A549 (cell line): ENCODE results near the gene ECEL1. TPM values are rescaled to one million over a fixed set of nuclear protein-coding genes. Genes with fewer than 3 reads are reported as not detected.

Experiments
- ATAC-seq, 2 experiments: fragments of 200-7000 bp in 1 of 2; fragments of >200 bp in 1 of 2; cut with Nextera tagmentation in 1 of 2; cut with Tn5 transposase in 1 of 2; 3 replicates each; pipeline versions ENCODE4 v1.8.0 to v1.9.1; 2018 to 2020; ENCODE audit warnings: mild to moderate bottlenecking in 1 of 2, moderate library complexity in 1 of 2
- CTCF ChIA-PET: fragments of 300-600 bp; sonication (Branson Sonifier 250); formaldehyde crosslinking; extraction: SDS; loops from one replicate; lab custom pipeline; 2021; ENCODE audit warnings: antibody characterized with exemption, inconsistent platforms; lab: Yijun Ruan, JAX
- POLR2A ChIA-PET: fragments of 350-600 bp; formaldehyde crosslinking; extraction: SDS; loops from one replicate; lab custom pipeline; 2021; ENCODE audit warnings: antibody characterized with exemption, inconsistent platforms; lab: Yijun Ruan, JAX
- DNase-seq, 2 experiments: peaks; one replicate each; pipeline versions ENCODE4 v3.0.0 to v3.0.0-alpha.2; 2011 to 2016; ENCODE audit warnings: low read depth in 1 of 2, low spot score in 1 of 2
- FAIRE-seq: peaks from 2 replicates; lab custom pipeline; 2011; peaks lifted over from hg19 to GRCh38; lab: Jason Lieb, UNC
- H3K27ac ChIP-seq, 2 experiments: fragments of >200 bp; sonication (Bioruptor Twin); formaldehyde crosslinking; 3 replicates each; pipeline ENCODE4 v1.5.1; 2016 to 2017
- H3K4me1 ChIP-seq: fragments of >200 bp; sonication (Bioruptor Twin); formaldehyde crosslinking; 3 replicates; pipeline ENCODE4 v1.6.1; 2016
- H3K4me2 ChIP-seq: fragments of >200 bp; sonication (Bioruptor Twin); formaldehyde crosslinking; 3 replicates; pipeline ENCODE4 v1.6.1; 2016
- H3K4me3 ChIP-seq: fragments of >200 bp; sonication (Bioruptor Twin); formaldehyde crosslinking; 3 replicates; pipeline ENCODE4 v1.5.1; 2016
- H3K9me3 ChIP-seq: fragments of >200 bp; sonication (Bioruptor Twin); formaldehyde crosslinking; 3 replicates; pipeline ENCODE4 v1.6.1; 2016
- CBX8 ChIP-seq: fragments of 200-600 bp; sonication (generic); IDR thresholded peaks from 2 replicates; pipeline ENCODE4 v1.6.1; 2016
- ESRRA ChIP-seq: fragments of 150-350 bp; IDR thresholded peaks from 2 replicates; pipeline ENCODE4 v1.6.1; 2014; ENCODE audit warnings: mild to moderate bottlenecking, low read length, borderline replicate concordance
- FOSB ChIP-seq: fragments of 250-450 bp; sonication (Bioruptor Pico); IDR thresholded peaks from 2 replicates; pipeline ENCODE4 v1.5.0; 2020; ENCODE audit warnings: mild to moderate bottlenecking, moderate library complexity
- GATA3 ChIP-seq: IDR thresholded peaks from 2 replicates; pipeline ENCODE4 v1.6.1; 2012; ENCODE audit warnings: borderline replicate concordance
- HDAC2 ChIP-seq: fragments of 200-600 bp; sonication (generic); IDR thresholded peaks from 2 replicates; pipeline ENCODE4 v1.6.1; 2016
- HEYL ChIP-seq: fragments of 250-450 bp; sonication (Bioruptor Pico); IDR thresholded peaks from 2 replicates; pipeline ENCODE4 v1.8.0; 2021; ENCODE audit warnings: mild to moderate bottlenecking, moderate library complexity
- HOXB13 ChIP-seq: fragments of 250-450 bp; sonication (Bioruptor Pico); IDR thresholded peaks from 2 replicates; pipeline ENCODE4 v1.5.0; 2020; ENCODE audit warnings: low read depth, mild to moderate bottlenecking, moderate library complexity
- HOXB5 ChIP-seq: fragments of 250-450 bp; sonication (Bioruptor Pico); IDR thresholded peaks from 2 replicates; pipeline ENCODE4 v1.5.0; 2020; ENCODE audit warnings: mild to moderate bottlenecking, moderate library complexity
- KDM1A ChIP-seq: fragments of 200-600 bp; sonication (generic); IDR thresholded peaks from 2 replicates; pipeline ENCODE4 v1.6.1; 2016; ENCODE audit warnings: low read depth, mild to moderate bottlenecking
- MAFK ChIP-seq: fragments of 450-650 bp; IDR thresholded peaks from 2 replicates; pipeline ENCODE4 v1.6.1; 2014; ENCODE audit not compliant: partially characterized antibody
- MAZ ChIP-seq: fragments of 150-350 bp; IDR thresholded peaks from 2 replicates; pipeline ENCODE4 v1.6.1; 2014; ENCODE audit warnings: antibody characterized with exemption, low read depth, low read length, borderline replicate concordance
- MYC ChIP-seq: IDR thresholded peaks from 2 replicates; pipeline ENCODE4 v1.6.1; 2012; ENCODE audit warnings: mild to moderate bottlenecking, inconsistent platforms, low read length, improper control_type of control experiment, borderline replicate concordance
- PHF8 ChIP-seq: fragments of 200-600 bp; sonication (generic); IDR thresholded peaks from 2 replicates; pipeline ENCODE4 v1.6.1; 2016; ENCODE audit warnings: low read depth, mild to moderate bottlenecking, antibody characterized with exemption, moderate library complexity, borderline replicate concordance
- POLR2A ChIP-seq: IDR thresholded peaks from 2 replicates; pipeline ENCODE4 v1.6.1; 2012; ENCODE audit warnings: mild to moderate bottlenecking, low read length
- POLR2AphosphoS2 ChIP-seq: conservative IDR thresholded peaks from 2 replicates; pipeline ENCODE4 v1.6.1; 2012; ENCODE audit warnings: low read length, improper control_type of control experiment, inconsistent platforms
- RAD21 ChIP-seq, 2 experiments: fragments of >200 bp in 1 of 2; sonication (Bioruptor Twin) in 1 of 2; formaldehyde crosslinking in 1 of 2; IDR thresholded peaks in 1 of 2; conservative IDR thresholded peaks in 1 of 2; 2 replicates in 1 of 2; 3 replicates in 1 of 2; pipeline ENCODE4 v1.6.1; 2012 to 2018; ENCODE audit warnings: inconsistent platforms in 1 of 2
- RARB ChIP-seq: fragments of 250-450 bp; sonication (Bioruptor Pico); IDR thresholded peaks from 2 replicates; pipeline ENCODE4 v1.8.0; 2021; ENCODE audit warnings: mild to moderate bottlenecking, moderate library complexity
- RFX5 ChIP-seq: fragments of 450-650 bp; IDR thresholded peaks from 2 replicates; pipeline ENCODE4 v1.7.1; 2014; ENCODE audit warnings: antibody characterized with exemption, mild to moderate bottlenecking, moderate library complexity
- TFCP2L1 ChIP-seq: fragments of 250-450 bp; sonication (Bioruptor Pico); IDR thresholded peaks from 2 replicates; pipeline ENCODE4 v1.5.0; 2021; ENCODE audit warnings: mild to moderate bottlenecking
- TP53 ChIP-seq: fragments of 250-450 bp; sonication (Bioruptor Pico); IDR thresholded peaks from 2 replicates; pipeline ENCODE4 v1.5.0; 2021; ENCODE audit warnings: mild to moderate bottlenecking, moderate library complexity
- ZC3H11A ChIP-seq: fragments of 450-650 bp; IDR thresholded peaks from 2 replicates; pipeline ENCODE4 v1.6.1; 2014; ENCODE audit warnings: antibody characterized with exemption, mild to moderate bottlenecking
- ZFP36 ChIP-seq: fragments of 450-650 bp; IDR thresholded peaks from 2 replicates; pipeline ENCODE4 v1.6.1; 2014; ENCODE audit warnings: borderline replicate concordance; ENCODE audit not compliant: partially characterized antibody
- ZNF302 ChIP-seq: fragments of 250-450 bp; sonication (Bioruptor Pico); IDR thresholded peaks from 2 replicates; pipeline ENCODE4 v1.9.0; 2021; ENCODE audit warnings: inconsistent platforms, mild to moderate bottlenecking, moderate library complexity
- WGBS: methylation state at CpG from one replicate; pipeline ENCODE4 v1.1.6; 2017; ENCODE audit errors: missing lambda C conversion rate; 5-methylcytosine and 5-hydroxymethylcytosine counted together
- polyA plus RNA-seq, 4 experiments: library from polyadenylated mRNA; depleted of rRNA in 3 of 4; stranded (reverse); fragments of >200 nt; fragmentation: RNase III in 1 of 4; extraction: RNeasy Plus Mini Kit Qiagen cat#74134 plus additional on column Dnase treatment in 1 of 4; gene quantifications; 2 replicates in 3 of 4; 3 replicates in 1 of 4; pipeline ENCODE4 v1.2.3, GENCODE V29; 2011 to 2017
- TF ChIP-seq, protein P1 (sequence below): IDR thresholded peaks from 2 replicates; pipeline ENCODE4 v1.6.1; 2012
- TF ChIP-seq, protein P2 (sequence below): fragments of 250-450 bp; sonication (Bioruptor Pico); IDR thresholded peaks from 2 replicates; pipeline ENCODE4 v1.5.0; 2020; ENCODE audit warnings: low read depth, mild to moderate bottlenecking, moderate library complexity
- TF ChIP-seq, protein P3 (sequence below): IDR thresholded peaks from 2 replicates; pipeline ENCODE4 v1.6.1; 2012

The ECEL1 gene
- polyA plus RNA-seq, 2 of the 4 experiments (the other 2 are of a cell fraction) = 0.12 to 0.18 TPM

DNA sequence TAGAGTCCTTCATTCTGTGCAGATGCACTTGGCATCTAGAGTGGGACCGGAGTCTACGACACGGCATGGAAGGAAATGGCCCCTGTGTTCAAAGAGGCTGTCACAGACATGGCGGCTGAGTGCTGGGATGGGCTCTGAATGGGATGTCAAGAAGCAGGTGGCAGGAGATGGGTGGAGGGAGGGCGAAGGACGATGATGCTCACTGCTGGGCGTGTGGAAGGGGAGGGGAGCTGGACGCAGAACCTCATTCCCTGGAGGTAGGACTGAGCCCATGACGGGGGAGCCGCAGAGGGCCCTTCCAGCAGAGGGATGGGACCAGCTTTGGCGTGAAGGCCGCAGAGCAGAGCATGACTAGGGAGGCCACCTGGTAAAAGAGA is 50.5 kb downstream of the ECEL1 start:
- no peak overlapping the region for H3K4me2 ChIP-seq
- no peak for FAIRE-seq
- peaks cover 8% of the 10 kb centered on the region; the same call in 1 of the 3 replicates for H3K4me1 ChIP-seq
- no peak for ATAC-seq
- WGBS = 71% methylated on average over 10 of the region's 12 CpGs
- H3K9me3 ChIP-seq = no peaks in the 10 kb centered on the region
- no peak for DNase-seq
- H3K27ac ChIP-seq = no peak overlapping the region
- no peak overlapping the region for H3K4me3 ChIP-seq
- ChIA-PET CTCF (interaction anchor here (0.6 to 2.9 kb wide), 13 partner anchors 10 to 537 kb away, joined by 3 to 16 read pairs (median 6); no protein-coding TSS in a partner anchor), POLR2A (no interaction called here)
- TF ChIP-seq RFX5 (no peak), MAZ (no peak), ZC3H11A (no peak), KDM1A (no peak), FOSB (no peak), TP53 (CRISPR knock-in tag) (no peak), ESRRA (no peak), ZFP36 (no peak), HOXB13 (no peak), POLR2A (no peak), HEYL (CRISPR knock-in tag) (no peak), HDAC2 (no peak), ZNF302 (CRISPR knock-in tag) (no peak)
- TF ChIP-seq, protein P1, sequence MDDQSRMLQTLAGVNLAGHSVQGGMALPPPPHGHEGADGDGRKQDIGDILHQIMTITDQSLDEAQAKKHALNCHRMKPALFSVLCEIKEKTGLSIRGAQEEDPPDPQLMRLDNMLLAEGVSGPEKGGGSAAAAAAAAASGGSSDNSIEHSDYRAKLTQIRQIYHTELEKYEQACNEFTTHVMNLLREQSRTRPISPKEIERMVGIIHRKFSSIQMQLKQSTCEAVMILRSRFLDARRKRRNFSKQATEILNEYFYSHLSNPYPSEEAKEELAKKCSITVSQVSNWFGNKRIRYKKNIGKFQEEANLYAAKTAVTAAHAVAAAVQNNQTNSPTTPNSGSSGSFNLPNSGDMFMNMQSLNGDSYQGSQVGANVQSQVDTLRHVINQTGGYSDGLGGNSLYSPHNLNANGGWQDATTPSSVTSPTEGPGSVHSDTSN = no peak

DNA sequence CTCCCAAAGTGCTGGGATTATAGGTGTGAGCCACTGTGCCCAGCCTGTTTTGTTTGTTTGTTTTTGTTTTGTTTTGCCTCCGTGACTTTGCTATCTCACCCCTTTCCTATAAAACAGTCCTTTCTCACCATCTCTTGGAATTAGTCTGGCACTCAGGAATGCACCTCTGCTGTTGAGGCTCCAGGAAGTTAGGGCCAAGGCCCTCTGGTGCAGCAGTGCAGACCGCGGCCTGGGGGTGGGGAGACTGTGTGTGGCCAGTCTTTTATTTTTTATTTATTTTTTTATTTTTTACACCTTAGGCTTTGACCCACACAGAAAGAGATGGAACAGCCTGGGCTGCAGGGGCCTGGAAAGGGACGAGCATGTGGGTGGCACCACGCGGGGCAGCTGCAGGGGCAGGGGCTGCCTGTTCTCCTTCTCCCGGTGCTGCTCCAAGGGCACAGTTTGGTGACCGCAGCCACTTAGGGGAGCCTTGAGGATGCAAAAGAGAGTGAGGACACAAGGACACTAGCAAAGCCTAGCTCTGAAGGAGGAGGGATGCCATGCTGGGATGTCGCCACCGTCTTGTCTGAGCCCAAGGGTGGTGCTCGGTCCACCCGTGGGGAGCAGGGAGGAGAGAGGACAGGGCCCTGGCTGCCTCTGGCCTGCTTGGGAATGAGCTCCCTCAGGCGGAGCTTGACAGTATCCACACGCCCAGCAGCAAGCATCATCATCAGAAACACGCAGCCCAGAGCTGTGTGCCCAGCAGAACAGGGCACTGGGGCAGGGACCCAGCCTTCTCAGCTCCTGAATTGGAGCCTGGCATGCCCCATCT is 51.0 kb downstream of the ECEL1 start:
- no peak overlapping the region for H3K4me3 ChIP-seq
- H3K4me1 ChIP-seq = peaks cover 8% of the 10 kb centered on the region; the same call in 1 of the 3 replicates
- no peak for ATAC-seq
- no peak for DNase-seq
- no peak overlapping the region for H3K27ac ChIP-seq
- no peak overlapping the region for H3K4me2 ChIP-seq
- 74% methylated on average over 15 of the region's 15 CpGs for WGBS
- ChIA-PET CTCF (interaction anchor here (1.0 to 2.9 kb wide), 8 partner anchors 10 to 536 kb away, joined by 3 to 16 read pairs (median 8); no protein-coding TSS in a partner anchor), POLR2A (no interaction called here)
- TF ChIP-seq RFX5 (no peak), MAFK (no peak), MYC (no peak), ESRRA (no peak), FOSB (no peak), RARB (CRISPR knock-in tag) (no peak), HDAC2 (no peak), CBX8 (no peak), HOXB5 (CRISPR knock-in tag) (no peak), GATA3 (no peak), MAZ (no peak), PHF8 (no peak), ZFP36 (no peak), RAD21 (conservative IDR thresholded peaks at IDR 0.05 in 1 of 2, IDR thresholded peaks at IDR 0.05 in 1 of 2) (no peak), TP53 (CRISPR knock-in tag) (no peak), POLR2AphosphoS2 (no peak), TFCP2L1 (CRISPR knock-in tag) (no peak)
- TF ChIP-seq, protein P2, sequence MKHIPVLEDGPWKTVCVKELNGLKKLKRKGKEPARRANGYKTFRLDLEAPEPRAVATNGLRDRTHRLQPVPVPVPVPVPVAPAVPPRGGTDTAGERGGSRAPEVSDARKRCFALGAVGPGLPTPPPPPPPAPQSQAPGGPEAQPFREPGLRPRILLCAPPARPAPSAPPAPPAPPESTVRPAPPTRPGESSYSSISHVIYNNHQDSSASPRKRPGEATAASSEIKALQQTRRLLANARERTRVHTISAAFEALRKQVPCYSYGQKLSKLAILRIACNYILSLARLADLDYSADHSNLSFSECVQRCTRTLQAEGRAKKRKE (CRISPR knock-in tag) = no peak
- TF ChIP-seq, protein P3, sequence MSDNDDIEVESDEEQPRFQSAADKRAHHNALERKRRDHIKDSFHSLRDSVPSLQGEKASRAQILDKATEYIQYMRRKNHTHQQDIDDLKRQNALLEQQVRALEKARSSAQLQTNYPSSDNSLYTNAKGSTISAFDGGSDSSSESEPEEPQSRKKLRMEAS = no peak
- FAIRE-seq = no peak
- H3K9me3 ChIP-seq = no peaks in the 10 kb centered on the region
